DMS153 treated with DMSO at 0.1 percent for 48 hours (cell line): ENCODE measurements around the gene MSL3.

Experiments
- DNase-seq: peaks from one replicate; lab custom pipeline; 2025; ENCODE audit not compliant: unreplicated experiment; lab: John Stamatoyannopoulos, UW

The MSL3 gene

GRCh38 chrX:11759172-11759460 is 1.1 kb downstream of the MSL3 start:
- DNase-seq: no peak

DNA sequence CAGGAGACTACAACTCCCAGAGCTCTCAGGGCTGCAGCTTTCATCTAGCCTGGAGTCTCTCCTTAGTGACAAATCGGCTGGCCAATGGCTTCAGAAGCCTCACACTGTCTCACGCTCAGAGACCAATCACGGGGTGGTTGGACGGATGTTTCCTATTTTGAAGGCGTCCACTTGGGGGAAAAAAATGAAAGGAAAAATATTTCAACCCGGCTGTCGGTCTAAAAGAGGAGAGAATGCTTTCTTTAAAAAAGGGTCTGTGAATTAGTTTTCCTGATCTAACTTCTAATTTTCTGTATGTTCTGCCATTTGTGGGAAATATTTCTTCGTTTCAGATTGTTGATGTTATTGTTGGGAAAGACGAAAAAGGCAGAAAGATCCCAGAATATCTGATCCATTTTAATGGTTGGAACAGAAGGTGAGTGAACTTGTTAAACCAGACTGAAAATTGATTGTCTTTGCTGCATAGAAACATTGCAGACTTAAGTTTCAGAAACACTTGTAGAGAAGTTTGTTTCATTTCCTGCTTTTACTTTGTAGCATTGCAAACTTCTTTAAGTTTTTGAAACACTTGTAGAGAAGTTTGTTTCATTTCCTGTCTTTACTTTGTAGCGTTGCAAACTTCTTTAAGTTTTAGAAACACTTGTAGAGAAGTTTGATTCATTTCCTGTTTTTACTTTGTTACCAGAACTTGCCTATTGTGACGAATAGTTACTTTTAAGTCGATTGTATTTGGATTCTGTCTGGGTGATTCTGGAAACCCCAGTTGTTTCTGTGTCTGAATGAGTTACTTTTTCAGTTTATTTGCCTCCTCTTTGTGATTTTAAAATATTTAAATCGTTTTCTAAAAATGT is 1.6 kb downstream of the MSL3 start:
- DNase-seq: peak; percentile 50

- no peak for DNase-seq
Measured at GRCh38 chrX:11760958-11761357, 2.9 kb downstream of the MSL3 start.

GRCh38 chrX:11764602-11765067 is 6.6 kb downstream of the MSL3 start:
- DNase-seq: no peak

DNA sequence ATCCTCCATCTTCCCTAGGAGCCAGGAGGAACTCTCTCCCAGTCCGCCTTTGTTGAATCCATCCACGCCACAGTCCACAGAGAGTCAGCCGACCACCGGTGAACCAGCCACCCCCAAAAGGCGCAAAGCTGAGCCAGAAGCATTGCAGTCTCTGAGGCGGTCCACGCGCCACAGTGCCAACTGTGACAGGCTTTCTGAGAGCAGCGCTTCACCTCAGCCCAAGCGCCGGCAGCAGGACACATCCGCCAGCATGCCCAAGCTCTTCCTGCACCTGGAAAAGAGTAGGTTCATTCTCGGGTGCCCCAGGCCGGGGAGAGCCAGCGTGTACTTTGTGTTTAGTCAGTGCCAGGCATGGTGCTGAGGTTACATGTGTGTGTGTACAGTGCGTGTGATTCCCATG is 7.4 kb downstream of the MSL3 start:
- no peak for DNase-seq

- no peak for DNase-seq
Measured at GRCh38 chrX:11766487-11766886, 8.4 kb downstream of the MSL3 start.

- DNase-seq: no peak
Measured at GRCh38 chrX:11768039-11768438, 10.0 kb downstream of the MSL3 start.

GRCh38 chrX:11770320-11770719 is 12.3 kb downstream of the MSL3 start:
- DNase-seq: peak; percentile 5

GRCh38 chrX:11778230-11778629 is 20.2 kb downstream of the MSL3 start:
- DNase-seq: no peak

- no peak for DNase-seq
Measured at GRCh38 chrX:11781133-11781532, 23.1 kb downstream of the MSL3 start.

GRCh38 chrX:11781734-11782370 is 23.8 kb downstream of the MSL3 start:
- no peak for DNase-seq

DNA sequence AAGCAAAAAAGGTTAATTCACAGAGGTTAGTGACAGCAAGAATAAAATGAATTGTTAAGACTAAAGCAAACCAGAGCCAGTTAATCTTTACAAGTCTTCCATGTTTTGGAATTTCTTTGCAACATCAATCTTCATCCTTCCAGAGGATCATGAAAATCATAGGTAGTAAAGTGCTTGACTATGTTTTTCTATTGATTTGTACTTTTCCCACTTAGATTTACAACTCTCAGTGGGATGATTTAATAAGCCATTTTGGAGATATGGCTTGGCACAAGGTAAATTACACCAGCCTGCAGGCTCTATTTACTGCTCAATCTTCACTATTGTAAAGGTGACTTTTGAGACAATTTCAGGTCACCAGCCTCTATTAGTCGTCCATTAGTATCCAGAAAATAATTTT is 26.5 kb downstream of the MSL3 start:
- no peak for DNase-seq

DNA sequence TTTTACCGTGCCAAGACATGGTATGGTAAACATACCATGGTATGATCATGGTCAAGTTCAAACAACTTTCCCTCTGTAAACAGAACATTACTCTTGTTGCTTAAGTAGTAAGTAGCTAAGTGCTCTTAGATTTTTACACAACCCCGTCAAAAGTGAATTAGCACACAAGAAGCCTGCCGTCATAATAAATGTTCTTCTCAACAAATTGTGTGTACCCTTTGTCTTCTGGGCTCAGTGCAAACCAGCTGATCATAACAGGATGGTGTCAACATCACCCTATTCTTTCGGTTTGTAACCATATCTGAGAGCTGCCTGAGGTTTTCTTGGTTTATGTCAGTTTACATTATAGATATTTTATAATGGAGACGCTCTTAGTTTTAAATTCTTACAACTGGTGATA is 28.8 kb downstream of the MSL3 start:
- no peak for DNase-seq

- DNase-seq: no peak
Measured at GRCh38 chrX:11787564-11787963, 29.5 kb downstream of the MSL3 start.

DNA sequence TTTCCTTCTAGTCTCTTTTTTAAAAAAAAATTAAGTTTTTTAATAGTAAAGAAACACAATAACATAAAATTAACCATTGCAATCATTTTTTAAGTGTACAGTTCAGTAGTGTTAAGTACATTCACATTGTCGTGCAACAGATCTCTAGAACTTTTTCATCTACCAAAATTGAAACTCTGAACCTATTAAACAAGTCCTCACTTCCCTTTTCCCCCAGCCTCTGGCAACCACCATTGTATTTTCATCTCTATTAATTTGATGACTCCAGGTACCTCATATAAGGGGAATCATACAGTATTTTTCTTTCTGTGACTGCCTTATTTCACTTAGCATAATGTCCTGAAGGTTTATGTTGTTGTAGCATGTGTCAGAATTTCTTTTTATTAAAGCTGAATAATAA is 31.8 kb downstream of the MSL3 start:
- no peak for DNase-seq

GRCh38 chrX:11791090-11791489 is 33.1 kb downstream of the MSL3 start:
- no peak for DNase-seq

- no peak for DNase-seq
Measured at GRCh38 chrX:11791537-11791936, 33.5 kb downstream of the MSL3 start.

- DNase-seq: peak; percentile 6
Measured at GRCh38 chrX:11792461-11793421, 34.7 kb downstream of the MSL3 start.

GRCh38 chrX:11793734-11794133 is 35.7 kb downstream of the MSL3 start:
- no peak for DNase-seq

GRCh38 chrX:11813341-11813740 is 55.3 kb downstream of the MSL3 start:
- no peak for DNase-seq
